ENCODE results near the gene KCNC3.
"Not testable (repeated sequence)": the region's sequence is repeated elsewhere in the genome, so short reads cannot be mapped to it uniquely, and the experiment has no call there.

KCNC3 gene

DNA sequence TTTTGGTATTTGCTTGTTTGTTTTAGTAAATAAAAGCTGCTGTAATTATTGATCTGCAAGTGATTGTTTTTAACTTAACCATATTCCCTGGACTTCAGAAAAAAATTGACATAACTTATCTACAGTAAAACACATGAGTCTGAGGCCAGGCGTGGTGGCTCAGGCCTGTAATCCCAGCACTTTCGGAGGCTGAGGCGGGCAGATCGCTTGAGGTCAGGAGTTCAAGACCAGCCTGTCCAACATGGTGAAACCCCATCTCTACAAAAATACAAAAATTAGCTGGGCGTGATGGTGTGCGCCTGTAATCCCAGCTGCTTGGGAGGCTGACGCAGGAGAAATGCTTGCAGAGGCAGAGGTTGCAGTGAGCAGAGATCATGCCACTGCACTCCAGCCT lies 24.3 kb upstream of the KCNC3 start:
- not testable (repeated sequence) for DNase-seq

DNA sequence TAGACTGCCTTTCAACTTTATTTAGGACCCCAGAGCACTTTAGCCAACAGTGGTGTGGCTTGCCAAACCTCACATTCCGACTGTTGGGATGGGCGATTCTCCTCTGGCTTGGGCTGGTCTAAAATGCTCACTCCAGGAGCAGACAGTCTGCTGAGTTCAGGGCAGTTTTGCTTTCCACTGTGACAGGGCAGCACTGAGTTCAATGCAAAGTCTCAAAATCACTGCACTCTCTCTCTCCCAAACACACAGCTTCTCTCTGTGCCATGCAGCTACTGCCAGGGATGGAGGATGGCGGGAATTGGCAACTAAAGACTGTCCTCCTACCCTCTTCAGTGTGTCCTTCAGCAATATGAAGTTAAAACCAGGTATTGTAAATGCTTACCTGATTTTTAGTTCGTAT lies 23.1 kb upstream of the KCNC3 start:
- DNase-seq: no peak

GRCh38 chr19:50349277-50350057 lies 20.3 kb upstream of the KCNC3 start:
- DNase-seq: no peak

GRCh38 chr19:50347089-50347581 lies 18.0 kb upstream of the KCNC3 start:
- DNase-seq: not testable (repeated sequence)

DNA sequence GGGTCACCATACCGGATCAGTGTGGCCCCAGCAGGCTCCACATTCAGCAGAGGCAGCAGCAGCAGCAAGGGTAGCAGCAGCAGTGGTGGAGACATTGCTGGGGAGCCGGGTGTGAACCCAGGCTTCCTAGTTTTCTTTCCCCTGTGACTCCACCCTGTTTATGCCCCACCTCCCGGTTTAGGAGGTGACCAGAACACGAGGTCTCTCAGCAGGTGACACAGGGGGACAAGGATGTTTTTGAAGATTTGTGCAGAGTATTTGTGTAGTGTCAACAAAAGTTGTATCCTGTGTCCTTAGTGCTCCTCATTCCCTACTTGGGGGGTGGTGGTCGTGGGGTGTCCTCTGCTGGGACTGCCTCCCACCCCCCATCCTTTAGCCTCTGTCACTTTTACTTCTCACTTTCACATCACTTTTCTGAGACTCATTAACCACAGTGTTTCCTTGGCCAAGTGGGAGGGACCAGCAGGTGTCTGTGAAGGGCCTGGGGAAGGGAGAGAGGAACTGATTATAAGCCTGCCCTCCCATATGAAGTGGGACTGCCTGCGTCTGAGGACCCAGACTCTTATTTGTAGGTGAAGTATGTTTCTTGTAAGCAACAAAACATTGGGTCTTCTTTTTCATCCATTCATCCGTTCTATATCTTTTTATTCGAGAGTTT lies 15.6 kb upstream of the KCNC3 start:
- no peak for DNase-seq

- DNase-seq: no peak
Measured at GRCh38 chr19:50341091-50341564, 12.0 kb upstream of the KCNC3 start.

- DNase-seq: no peak
Measured at GRCh38 chr19:50340331-50340730, 11.2 kb upstream of the KCNC3 start.

- DNase-seq: not testable (repeated sequence)
Measured at GRCh38 chr19:50337031-50337430, 7.9 kb upstream of the KCNC3 start.

DNA sequence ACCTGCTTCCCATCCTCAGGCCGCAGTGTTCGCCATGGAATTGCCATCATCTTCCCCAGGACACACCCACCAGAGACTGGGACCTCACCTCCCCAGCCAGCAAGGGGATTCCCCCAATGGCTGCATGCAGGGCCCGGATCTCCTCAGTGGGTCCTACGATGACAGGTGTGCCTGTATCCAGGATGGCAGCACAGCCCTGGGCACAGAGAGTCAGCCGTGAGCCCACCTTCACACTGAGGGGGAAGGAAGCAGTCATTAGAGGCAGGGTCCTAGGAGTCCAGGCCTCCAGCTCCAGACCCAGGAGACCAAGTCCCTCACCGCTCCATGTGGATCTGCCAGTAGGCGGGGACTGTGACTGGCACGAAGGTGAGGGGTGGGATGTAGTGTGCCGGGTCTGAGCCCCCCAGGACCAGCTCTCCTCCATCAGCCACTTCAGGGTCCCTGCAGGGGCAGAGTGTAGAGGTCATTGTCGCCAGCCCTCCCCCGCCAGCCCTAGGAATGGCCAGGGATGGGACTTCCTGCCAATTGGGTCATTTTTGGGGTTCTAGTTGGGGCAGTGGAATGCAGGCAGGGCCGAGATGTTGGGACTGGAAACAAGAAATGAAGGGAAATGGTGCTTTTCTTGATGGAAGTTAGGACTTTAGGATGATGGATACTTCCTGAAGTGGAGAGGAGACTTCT lies 5.7 kb upstream of the KCNC3 start:
- no peak for DNase-seq

DNA sequence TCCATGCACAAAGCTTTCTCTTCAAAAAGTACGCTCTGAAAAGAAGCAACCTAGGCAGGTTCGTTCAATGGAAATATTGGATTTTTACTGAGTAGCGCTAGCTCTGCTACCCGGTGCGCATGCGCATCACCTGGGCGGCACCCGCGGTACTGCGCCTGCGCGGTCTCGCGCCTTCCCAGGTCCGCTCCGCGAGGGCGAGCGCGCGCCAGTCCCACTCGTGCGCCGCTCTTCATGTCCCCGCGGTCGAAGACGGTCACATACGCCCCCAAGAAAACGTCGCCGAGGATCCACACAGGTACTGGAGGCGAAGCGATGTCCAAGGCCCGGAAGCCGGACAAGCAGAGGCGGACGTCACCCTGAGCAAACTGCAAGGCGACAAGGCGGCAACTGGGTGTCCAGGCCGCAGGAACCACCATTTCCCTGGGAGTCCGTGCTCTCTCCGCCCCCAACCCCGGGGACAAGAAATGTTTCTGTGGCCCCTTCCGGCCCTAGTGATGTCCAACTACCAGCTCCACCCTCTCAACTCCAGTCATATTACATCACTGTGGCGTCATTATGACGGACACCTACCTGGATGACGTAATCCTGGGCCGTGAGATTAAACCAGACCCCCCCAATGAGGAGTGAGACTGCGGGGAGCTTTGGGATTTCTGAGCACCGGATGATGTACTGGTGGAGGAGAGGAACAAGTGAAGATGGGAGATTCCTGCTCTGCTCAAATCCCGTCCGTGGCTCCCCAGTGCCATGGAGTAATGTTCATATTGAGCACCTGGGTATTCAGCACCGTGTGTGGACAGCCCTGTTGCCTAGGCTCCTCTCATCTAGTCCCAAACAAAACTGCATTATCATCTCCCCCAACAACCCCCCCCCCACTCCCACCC lies 4.8 kb upstream of the KCNC3 start:
- peak; percentile 76 to 99 for DNase-seq

DNA sequence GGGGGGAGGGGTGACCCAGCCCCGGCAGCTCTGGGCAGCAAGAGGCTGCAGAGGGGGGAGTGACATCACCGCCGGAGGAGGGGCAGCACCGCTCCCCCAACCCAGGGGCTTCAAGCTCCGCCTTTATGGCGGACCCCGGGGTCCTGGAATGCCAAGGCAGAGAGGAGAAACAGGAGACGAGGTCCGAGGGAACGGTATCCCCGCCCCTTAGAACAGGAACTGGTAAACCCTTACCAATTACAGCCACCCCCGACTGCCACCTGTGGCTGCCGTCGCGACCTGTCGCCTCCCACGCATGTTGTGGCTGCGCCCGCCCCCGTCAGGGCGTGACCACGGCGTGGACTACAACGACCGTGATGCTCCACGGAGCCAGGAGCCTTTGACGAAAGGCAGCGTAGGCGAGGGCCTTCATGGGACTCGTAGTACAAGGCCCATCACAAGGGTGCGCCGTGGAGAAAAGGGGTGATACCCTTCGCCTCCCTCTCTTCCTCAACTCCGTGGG lies 4.1 kb upstream of the KCNC3 start:
- DNase-seq: peak; percentile 85 to 99

GRCh38 chr19:50332244-50333038 lies 3.3 kb upstream of the KCNC3 start:
- no peak for DNase-seq

DNA sequence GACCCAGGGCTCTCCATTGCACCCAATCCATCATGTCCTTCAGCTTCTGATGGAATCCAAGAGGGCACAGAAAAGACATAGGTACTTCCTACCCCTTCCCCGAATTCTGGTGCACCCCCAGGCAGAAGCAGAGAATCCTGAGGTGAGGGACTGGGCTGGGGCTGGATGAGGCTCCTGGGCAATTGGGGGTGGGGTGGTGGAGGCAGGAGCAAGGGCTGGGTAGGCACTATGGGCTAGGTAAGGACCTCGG lies 2.7 kb upstream of the KCNC3 start:
- no peak for DNase-seq

- no peak for DNase-seq
Measured at GRCh38 chr19:50331221-50331993, 2.2 kb upstream of the KCNC3 start.

GRCh38 chr19:50330365-50331078 lies 1.3 kb upstream of the KCNC3 start:
- DNase-seq: peak; percentile 94 to 96

DNA sequence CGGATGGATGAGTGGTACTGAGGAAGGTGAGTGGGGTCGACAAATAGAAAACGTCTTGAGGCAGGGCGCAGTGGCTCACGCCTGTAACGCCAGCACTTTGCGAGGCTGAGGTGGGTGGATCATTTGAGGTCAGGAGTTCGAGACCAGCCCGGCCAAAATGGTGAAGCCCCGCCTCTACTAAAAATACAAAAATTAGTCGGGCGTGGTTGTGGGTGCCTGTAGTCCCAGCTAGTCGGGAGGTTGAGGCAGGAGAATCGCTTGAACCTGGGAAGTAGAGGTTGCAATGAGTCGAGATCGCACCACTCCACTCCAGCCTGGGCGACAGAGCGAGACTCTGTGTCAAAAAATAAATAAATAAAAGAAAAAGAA lies 733 bp upstream of the KCNC3 start:
- DNase-seq: not testable (repeated sequence)

DNA sequence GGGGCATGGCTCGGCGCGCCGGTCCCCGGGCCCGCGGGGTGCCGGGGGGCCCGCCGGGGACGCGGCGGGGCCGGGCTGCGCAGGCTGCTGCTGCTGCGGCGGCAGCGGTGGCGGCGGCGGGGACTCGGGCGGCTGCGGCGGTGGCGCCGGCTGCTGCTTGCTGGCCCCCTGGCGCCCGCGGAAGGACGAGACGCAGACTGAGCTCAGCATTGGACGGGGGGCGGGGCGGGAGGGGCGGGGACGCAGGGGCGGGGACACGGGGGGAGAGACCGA lies 368 bp downstream of the KCNC3 start:
- no peak for DNase-seq

DNA sequence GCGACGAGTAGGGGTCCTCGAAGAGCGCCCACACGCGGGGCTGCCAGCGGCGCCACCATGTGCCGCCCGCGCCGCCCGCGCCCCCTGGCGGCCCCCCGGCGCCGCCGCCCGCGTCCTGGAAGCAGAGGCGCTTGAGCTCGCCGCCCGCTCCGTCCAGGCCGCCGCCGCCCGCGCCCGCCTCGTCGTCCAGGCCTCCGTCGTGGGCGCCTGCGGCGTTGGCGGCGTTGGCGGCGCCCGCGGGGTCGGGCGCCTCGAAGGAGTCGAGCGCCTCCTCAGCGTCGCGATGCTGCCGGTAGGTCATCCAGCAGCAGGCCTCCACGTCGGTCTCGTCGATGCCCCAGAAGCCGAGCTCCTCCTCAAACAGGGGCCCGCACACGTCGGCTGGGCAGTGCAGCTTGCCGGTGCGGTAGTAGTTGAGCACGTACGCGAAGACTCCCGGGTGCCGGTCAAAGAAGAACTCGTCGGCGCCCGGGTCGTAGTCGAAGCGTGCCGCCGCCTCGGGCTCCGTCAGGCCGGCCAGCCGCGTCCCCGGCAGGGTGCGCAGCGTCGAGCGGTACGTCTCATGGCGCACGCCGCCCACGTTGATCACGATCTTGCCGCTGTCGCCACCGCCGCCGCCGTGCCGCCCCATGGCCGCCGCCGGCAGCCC lies 829 bp downstream of the KCNC3 start:
- DNase-seq: peak in 1 of 2 experiments; percentile 57

DNA sequence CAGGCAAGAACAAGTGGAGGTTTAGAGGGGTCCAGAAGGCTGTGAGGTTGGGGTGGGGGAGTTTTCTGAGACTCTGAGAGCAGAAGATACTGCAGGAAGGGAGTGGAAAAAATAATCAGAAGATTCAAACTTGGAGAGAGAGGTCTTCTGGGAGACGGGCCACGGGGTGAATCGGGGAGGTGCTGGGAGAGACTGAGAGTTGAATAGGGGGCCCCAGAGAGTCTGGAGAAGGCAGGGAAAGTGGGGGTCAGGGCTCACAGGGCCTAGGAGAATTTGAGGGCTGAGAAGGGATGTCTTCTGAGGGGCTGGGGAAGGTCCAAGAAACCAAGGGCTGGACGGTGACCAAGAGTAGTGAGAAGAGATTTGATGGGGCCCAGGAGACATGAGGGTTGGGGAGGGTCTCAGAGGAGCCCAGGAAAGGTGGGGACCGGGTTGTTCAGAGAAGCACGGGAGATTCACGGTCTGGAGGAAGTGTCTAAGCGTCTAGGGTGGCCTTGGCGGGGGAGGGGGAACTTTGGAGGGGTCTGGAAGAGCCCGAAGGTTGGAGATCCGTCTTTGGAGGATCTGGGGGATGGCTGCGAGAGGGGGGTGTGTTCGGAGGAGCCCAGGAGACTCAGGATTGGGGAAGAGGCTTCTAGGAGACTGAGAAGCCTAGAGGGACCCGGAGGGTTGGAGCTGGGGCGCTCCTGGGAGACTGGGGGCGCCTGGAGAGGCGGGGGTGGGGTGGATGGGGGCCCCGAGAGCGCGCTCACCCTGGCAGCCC lies 1.5 kb downstream of the KCNC3 start:
- DNase-seq: no peak
